DND-41 (cell line): ENCODE results near the gene TM4SF1.

Source experiments
- ATAC-seq: fragments of 200-7000 bp; cut with Tn5 transposase; 3 replicates; pipeline ENCODE4 v1.9.1; 2021; ENCODE audit warnings: low read depth; ENCODE audit not compliant: insufficient read depth
- DNase-seq: peaks from one replicate; pipeline ENCODE4 v3.0.0-alpha.2; 2020
- H2AFZ ChIP-seq: 2 replicates; pipeline ENCODE4 v1.6.0; 2012; ENCODE audit warnings: low read depth, low read length
- H3K27ac ChIP-seq: 2 replicates; pipeline ENCODE4 v1.5.1; 2012; ENCODE audit warnings: low read length, inconsistent platforms
- H3K27me3 ChIP-seq: fragments of 200-600 bp; sonication (generic); 2 replicates; pipeline ENCODE4 v1.6.0; 2012; ENCODE audit warnings: low read length, mild to moderate bottlenecking, inconsistent platforms; ENCODE audit not compliant: insufficient read depth, poor library complexity
- H3K36me3 ChIP-seq: 2 replicates; pipeline ENCODE4 v1.5.1; 2012; ENCODE audit warnings: low read length, inconsistent platforms; ENCODE audit not compliant: insufficient read depth
- H3K4me1 ChIP-seq: 2 replicates; pipeline ENCODE4 v1.5.1; 2012; ENCODE audit warnings: mild to moderate bottlenecking, low read length; ENCODE audit not compliant: insufficient read depth
- H3K4me2 ChIP-seq: 2 replicates; pipeline ENCODE4 v1.6.0; 2012; ENCODE audit warnings: mild to moderate bottlenecking, moderate library complexity, low read length, inconsistent platforms; ENCODE audit not compliant: insufficient read depth
- H3K4me3 ChIP-seq, 2 experiments: fragments of 200-600 bp in 1 of 2; shearing (Covaris generic) in 1 of 2; 2 replicates each; pipeline ENCODE4 v1.5.1; 2012 to 2016; ENCODE audit warnings: inconsistent platforms in 2 of 2, low read length in 2 of 2, mild to moderate bottlenecking in 2 of 2, low read depth in 1 of 2, moderate library complexity in 1 of 2
- H3K79me2 ChIP-seq: 2 replicates; pipeline ENCODE4 v1.6.0; 2012; ENCODE audit warnings: low read length, inconsistent platforms; ENCODE audit not compliant: insufficient read depth
- H3K9ac ChIP-seq: 2 replicates; pipeline ENCODE4 v1.6.0; 2012; ENCODE audit warnings: low read depth, mild to moderate bottlenecking, inconsistent platforms, low read length, moderate library complexity
- H3K9me3 ChIP-seq: 2 replicates; pipeline ENCODE4 v1.5.1; 2012; ENCODE audit warnings: low read length, moderate library complexity, mild to moderate bottlenecking, inconsistent platforms; ENCODE audit not compliant: insufficient read depth, severe bottlenecking
- H4K20me1 ChIP-seq: 2 replicates; pipeline ENCODE4 v1.6.0; 2012; ENCODE audit warnings: low read length; ENCODE audit not compliant: insufficient read depth
- CTCF ChIP-seq: IDR thresholded peaks from 2 replicates; pipeline ENCODE4 v1.5.1; 2012; ENCODE audit warnings: borderline replicate concordance, low read length, moderate library complexity, mild to moderate bottlenecking; ENCODE audit not compliant: poor library complexity, severe bottlenecking; ENCODE audit errors: extremely low read depth
- EZH2 ChIP-seq: IDR thresholded peaks from 3 replicates; pipeline ENCODE4 v1.6.1; 2012; ENCODE audit warnings: borderline replicate concordance, low read depth, mild to moderate bottlenecking, moderate library complexity, low read length, inconsistent platforms; ENCODE audit not compliant: severe bottlenecking

Gene TM4SF1

GRCh38 chr3:149374391-149374790 is 3.1 kb downstream of the TM4SF1 start:
- Histone ChIP-seq H3K4me2 (no peak overlapping the region), H3K9ac (no peak overlapping the region), H3K79me2 (no peaks in the 10 kb centered on the region), H3K27me3 (no peaks in the 10 kb centered on the region), H3K36me3 (no peaks in the 10 kb centered on the region), H4K20me1 (no peaks in the 10 kb centered on the region), H3K4me1 (no peaks in the 10 kb centered on the region), H3K4me3 (no peak overlapping the region), H3K27ac (no peak overlapping the region), H3K9me3 (no peaks in the 10 kb centered on the region), H2AFZ (no peak overlapping the region)
- no peak for ATAC-seq
- no peak for DNase-seq
- TF ChIP-seq EZH2, result no peak
- TF ChIP-seq CTCF, result no peak

- H3K4me3 ChIP-seq, result no peak overlapping the region
Measured at GRCh38 chr3:149373235-149374125, 4.0 kb downstream of the TM4SF1 start.

GRCh38 chr3:149371723-149372114 is 5.7 kb downstream of the TM4SF1 start:
- H3K4me1 ChIP-seq, result no peaks in the 10 kb centered on the region
- H3K36me3 ChIP-seq, result no peaks in the 10 kb centered on the region
- TF ChIP-seq EZH2, result no peak
- no peak for TF ChIP-seq CTCF
- no peak overlapping the region for H3K27ac ChIP-seq
- no peaks in the 10 kb centered on the region for H3K79me2 ChIP-seq
- H3K9me3 ChIP-seq, result no peaks in the 10 kb centered on the region
- H3K4me3 ChIP-seq, result no peak overlapping the region
- no peaks in the 10 kb centered on the region for H4K20me1 ChIP-seq
- H2AFZ ChIP-seq, result no peak overlapping the region
- H3K9ac ChIP-seq, result no peak overlapping the region
- no peak overlapping the region for H3K4me2 ChIP-seq
- no peaks in the 10 kb centered on the region for H3K27me3 ChIP-seq
- no peak for ATAC-seq
- no peak for DNase-seq

More at GRCh38 chr3:149373235-149374125, 4.0 kb downstream of the TM4SF1 start:
- Histone ChIP-seq H3K9ac (no peak overlapping the region), H3K4me2 (no peak overlapping the region), H3K27me3 (no peaks in the 10 kb centered on the region), H3K27ac (no peak overlapping the region), H3K4me1 (no peaks in the 10 kb centered on the region), H3K79me2 (no peaks in the 10 kb centered on the region), H3K9me3 (no peaks in the 10 kb centered on the region), H2AFZ (no peak overlapping the region), H4K20me1 (no peaks in the 10 kb centered on the region), H3K36me3 (no peaks in the 10 kb centered on the region)
- DNase-seq (no peak), ATAC-seq (no peak)
- TF ChIP-seq EZH2 (no peak), CTCF (no peak)
